ENCODE data around the gene INS. TPM values are rescaled to one million over a fixed set of nuclear protein-coding genes. Genes with fewer than 3 reads are reported as not detected.

INS gene
- total and polyA plus RNA-seq, 4 donors = 1.2 to 3.3 TPM; not detected in 2

DNA sequence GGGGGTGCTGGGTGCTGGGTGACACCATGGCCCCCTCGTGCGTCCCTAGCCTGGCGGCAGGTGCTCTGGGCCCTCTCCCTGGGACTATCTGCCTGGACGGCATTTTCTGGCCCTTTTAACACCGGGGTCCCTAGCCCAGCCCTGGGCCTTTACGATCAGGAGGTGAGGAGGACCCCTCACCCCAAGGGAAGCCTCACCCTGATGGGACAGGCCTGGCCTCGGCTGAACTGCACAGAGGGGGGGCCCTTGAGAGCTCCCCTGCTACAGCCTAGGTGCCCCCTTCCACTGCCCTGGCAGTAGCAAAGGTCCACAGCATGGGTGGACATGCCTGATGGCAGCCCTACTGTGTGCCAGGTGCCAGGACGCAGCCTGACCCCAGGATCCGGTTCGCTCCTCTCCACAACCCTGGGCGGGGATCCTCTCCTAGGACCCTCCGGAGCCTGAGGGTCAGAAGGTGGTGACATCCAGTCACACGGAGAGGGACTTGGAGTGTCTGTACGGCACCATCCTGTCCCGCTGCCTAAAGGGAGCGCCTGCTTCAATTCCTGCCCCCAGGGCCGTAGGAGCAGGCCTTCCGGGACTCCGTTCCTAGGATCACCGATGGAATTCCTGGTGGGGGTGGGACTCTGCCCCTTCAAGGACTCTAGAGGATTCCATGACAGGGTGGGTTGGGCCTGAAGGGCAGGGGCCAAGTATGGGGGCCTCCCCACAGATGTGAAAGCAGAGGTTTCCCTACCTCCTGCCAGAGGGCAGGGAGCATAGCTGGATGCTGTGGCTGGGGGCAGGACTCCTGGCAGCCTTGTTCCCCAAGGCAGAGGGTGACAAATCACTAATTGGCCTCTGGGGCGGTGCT is 43.6 kb upstream of the INS start:
- Histone ChIP-seq H3K4me1 (ENCODE audit: control insufficient read depth in 5 of 5, insufficient read depth in 5 of 5, low read length in 5 of 5) (peaks cover 0 to 8% (median 0%) of the 10 kb centered on the region in 5 donors), H3K27me3 (ENCODE audit: control insufficient read depth in 3 of 3, insufficient read depth in 3 of 3, low read length in 2 of 3) (no peaks in the 10 kb centered on the region), H3K4me3 (no peak overlapping the region), H3K27ac (ENCODE audit: low read depth in 1 of 2, low read length in 1 of 2) (no peak overlapping the region), H3K9me3 (ENCODE audit: control insufficient read depth in 4 of 4, insufficient read depth in 3 of 4, low read length in 3 of 4) (peaks cover 0 to 4% (median 0%) of the 10 kb centered on the region in 4 donors), H3K36me3 (ENCODE audit: control insufficient read depth in 4 of 4, insufficient read depth in 4 of 4, low read length in 4 of 4) (no peaks in the 10 kb centered on the region), H3K9ac (ENCODE audit: insufficient read depth in 1 of 2, low read length in 2 of 2) (no peak overlapping the region)
- peak in 1 of 3 donors; percentile 14 for DNase-seq
- TF ChIP-seq, protein P1, sequence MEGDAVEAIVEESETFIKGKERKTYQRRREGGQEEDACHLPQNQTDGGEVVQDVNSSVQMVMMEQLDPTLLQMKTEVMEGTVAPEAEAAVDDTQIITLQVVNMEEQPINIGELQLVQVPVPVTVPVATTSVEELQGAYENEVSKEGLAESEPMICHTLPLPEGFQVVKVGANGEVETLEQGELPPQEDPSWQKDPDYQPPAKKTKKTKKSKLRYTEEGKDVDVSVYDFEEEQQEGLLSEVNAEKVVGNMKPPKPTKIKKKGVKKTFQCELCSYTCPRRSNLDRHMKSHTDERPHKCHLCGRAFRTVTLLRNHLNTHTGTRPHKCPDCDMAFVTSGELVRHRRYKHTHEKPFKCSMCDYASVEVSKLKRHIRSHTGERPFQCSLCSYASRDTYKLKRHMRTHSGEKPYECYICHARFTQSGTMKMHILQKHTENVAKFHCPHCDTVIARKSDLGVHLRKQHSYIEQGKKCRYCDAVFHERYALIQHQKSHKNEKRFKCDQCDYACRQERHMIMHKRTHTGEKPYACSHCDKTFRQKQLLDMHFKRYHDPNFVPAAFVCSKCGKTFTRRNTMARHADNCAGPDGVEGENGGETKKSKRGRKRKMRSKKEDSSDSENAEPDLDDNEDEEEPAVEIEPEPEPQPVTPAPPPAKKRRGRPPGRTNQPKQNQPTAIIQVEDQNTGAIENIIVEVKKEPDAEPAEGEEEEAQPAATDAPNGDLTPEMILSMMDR (IDR thresholded peaks at IDR 0.05; ENCODE audit: control extremely low read depth, extremely low read depth) = no peak
- 90% methylated on average over 21 of the region's 21 CpGs for WGBS, 2 donors
- no peak for ATAC-seq (ENCODE audit: insufficient read depth, low FRiP score)

DNA sequence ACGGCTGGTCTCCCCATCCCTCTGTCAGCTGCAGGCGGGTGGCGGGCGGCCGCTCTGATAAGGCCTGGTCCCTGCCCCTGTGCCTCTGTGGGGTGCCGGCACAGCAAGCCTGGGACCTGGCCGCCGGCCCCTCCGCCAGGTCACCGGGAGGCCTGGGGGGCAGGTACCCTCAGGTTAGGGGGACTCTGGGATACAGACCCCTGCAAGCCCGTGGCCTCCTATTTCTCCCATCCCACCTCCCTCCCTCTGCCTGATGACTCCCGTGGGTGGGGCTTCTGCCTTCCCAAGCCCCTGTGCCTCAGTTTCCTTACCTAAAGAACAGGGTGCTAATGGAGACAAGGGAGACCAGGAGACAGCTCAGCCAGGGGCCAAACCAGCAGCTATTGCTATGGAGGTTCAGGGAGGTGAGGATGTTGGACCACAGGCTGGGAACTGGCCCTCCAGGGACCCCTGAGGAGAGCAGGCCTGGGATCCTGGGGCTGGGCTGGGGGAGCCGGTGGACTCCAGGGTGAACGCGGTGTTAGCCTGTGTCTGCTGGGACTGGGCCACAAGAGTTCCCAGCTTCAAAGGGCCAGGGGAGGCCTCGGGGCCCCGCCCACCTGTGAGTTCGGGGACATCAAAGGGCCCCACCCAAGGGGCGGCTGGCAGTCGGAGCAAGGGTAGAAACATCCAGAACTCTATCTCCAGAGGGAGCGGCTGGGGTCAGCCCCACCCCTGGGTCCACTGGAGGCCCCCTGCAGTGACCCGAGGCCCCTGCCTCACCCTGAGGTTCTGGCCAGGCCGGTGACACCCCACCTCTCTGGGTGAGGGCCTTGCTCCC is 42.6 kb upstream of the INS start:
- TF ChIP-seq, protein P1 (IDR thresholded peaks at IDR 0.05; ENCODE audit: control extremely low read depth, extremely low read depth) = no peak
- 87 to 98% methylated on average over 22 to 23 of the region's 23 CpGs for WGBS, 2 donors
- peak in 1 of 3 donors; percentile 9 for DNase-seq
- peaks cover 0 to 5% (median 0%) of the 10 kb centered on the region in 5 donors for H3K4me1 ChIP-seq (ENCODE audit: control insufficient read depth in 5 of 5, insufficient read depth in 5 of 5, low read length in 5 of 5)
- H3K9me3 ChIP-seq (ENCODE audit: control insufficient read depth in 4 of 4, insufficient read depth in 3 of 4, low read length in 3 of 4) = peaks cover 0 to 4% (median 0%) of the 10 kb centered on the region in 4 donors
- no peak overlapping the region for H3K27ac ChIP-seq (ENCODE audit: low read depth in 1 of 2, low read length in 1 of 2)
- H3K9ac ChIP-seq (ENCODE audit: insufficient read depth in 1 of 2, low read length in 2 of 2) = no peak overlapping the region
- H3K36me3 ChIP-seq (ENCODE audit: control insufficient read depth in 4 of 4, insufficient read depth in 4 of 4, low read length in 4 of 4) = no peaks in the 10 kb centered on the region
- ATAC-seq (ENCODE audit: insufficient read depth, low FRiP score) = no peak
- H3K27me3 ChIP-seq (ENCODE audit: control insufficient read depth in 3 of 3, insufficient read depth in 3 of 3, low read length in 2 of 3) = no peaks in the 10 kb centered on the region
- no peak overlapping the region for H3K4me3 ChIP-seq

DNA sequence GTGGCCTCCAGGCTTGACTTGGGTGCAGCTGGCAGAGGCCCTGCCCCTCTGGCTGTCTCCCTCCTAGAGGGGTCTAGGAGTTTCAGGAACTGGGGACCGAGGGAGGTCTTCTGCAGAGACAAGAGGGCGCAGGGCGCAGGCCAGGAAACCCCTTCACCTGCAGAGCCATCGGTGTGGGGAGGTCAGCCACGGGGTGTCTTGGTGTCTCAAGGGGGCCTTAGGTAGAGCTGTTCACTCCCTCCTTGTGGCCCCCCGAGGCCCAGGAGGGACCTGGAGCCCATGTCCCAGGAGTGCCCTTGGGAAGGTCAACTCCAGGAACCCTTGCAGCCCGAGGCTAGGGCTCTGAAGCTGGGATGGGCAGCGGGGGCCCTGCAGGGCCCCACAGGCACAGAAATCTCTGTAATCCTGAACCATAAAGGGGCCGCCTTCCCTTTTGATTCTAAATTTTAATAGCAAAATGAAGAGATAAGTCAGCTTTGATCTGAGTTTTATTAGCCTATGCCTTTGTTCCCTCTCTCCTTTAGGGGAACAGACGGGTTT is 42.0 kb upstream of the INS start:
- H3K4me3 ChIP-seq = no peak overlapping the region
- H3K36me3 ChIP-seq (ENCODE audit: control insufficient read depth in 4 of 4, insufficient read depth in 4 of 4, low read length in 4 of 4) = no peaks in the 10 kb centered on the region
- no peak overlapping the region for H3K9ac ChIP-seq (ENCODE audit: insufficient read depth in 1 of 2, low read length in 2 of 2)
- no peak for DNase-seq
- TF ChIP-seq, protein P1 (IDR thresholded peaks at IDR 0.05; ENCODE audit: control extremely low read depth, extremely low read depth) = no peak
- H3K27me3 ChIP-seq (ENCODE audit: control insufficient read depth in 3 of 3, insufficient read depth in 3 of 3, low read length in 2 of 3) = no peaks in the 10 kb centered on the region
- H3K9me3 ChIP-seq (ENCODE audit: control insufficient read depth in 4 of 4, insufficient read depth in 3 of 4, low read length in 3 of 4) = peaks cover 0 to 4% (median 0%) of the 10 kb centered on the region in 4 donors
- WGBS, 2 donors = 89 to 94% methylated on average over 10 of the region's 10 CpGs
- peaks cover 0 to 3% (median 0%) of the 10 kb centered on the region in 5 donors for H3K4me1 ChIP-seq (ENCODE audit: control insufficient read depth in 5 of 5, insufficient read depth in 5 of 5, low read length in 5 of 5)
- H3K27ac ChIP-seq (ENCODE audit: low read depth in 1 of 2, low read length in 1 of 2) = no peak overlapping the region
- ATAC-seq (ENCODE audit: insufficient read depth, low FRiP score) = no peak

All from lung (tissue), 12 donors.